Memory B cell (primary cell): ENCODE measurements around the gene DENND10.

Experiments
- ATAC-seq: fragments of 150-1000 bp; cut with Tn5 transposase; 2 replicates; pipeline ENCODE4 v1.10.0; 2021; ENCODE audit warnings: low read depth, mild to moderate bottlenecking, moderate library complexity
- DNase-seq, 2 donors: peaks; one replicate each; pipeline ENCODE4 v3.0.0; 2022; ENCODE audit warnings: low spot score in 2 of 2
- H3K27ac Mint-ChIP-seq: one replicate; pipeline ENCODE4 v1.8.0; 2022; ENCODE audit warnings: mild to moderate bottlenecking, moderate library complexity, mixed read lengths
- H3K27me3 Mint-ChIP-seq: one replicate; pipeline ENCODE4 v1.8.0; 2022; ENCODE audit warnings: mixed read lengths
- H3K36me3 Mint-ChIP-seq: one replicate; pipeline ENCODE4 v1.8.0; 2022; ENCODE audit warnings: mild to moderate bottlenecking, mixed read lengths
- H3K4me1 Mint-ChIP-seq: one replicate; pipeline ENCODE4 v1.8.0; 2022; ENCODE audit warnings: mixed read lengths
- H3K4me3 Mint-ChIP-seq: one replicate; pipeline ENCODE4 v1.8.0; 2022; ENCODE audit warnings: mild to moderate bottlenecking, moderate library complexity, mixed read lengths
- H3K9me3 Mint-ChIP-seq: one replicate; pipeline ENCODE4 v1.8.0; 2022; ENCODE audit warnings: mixed read lengths

The DENND10 gene, protein sequence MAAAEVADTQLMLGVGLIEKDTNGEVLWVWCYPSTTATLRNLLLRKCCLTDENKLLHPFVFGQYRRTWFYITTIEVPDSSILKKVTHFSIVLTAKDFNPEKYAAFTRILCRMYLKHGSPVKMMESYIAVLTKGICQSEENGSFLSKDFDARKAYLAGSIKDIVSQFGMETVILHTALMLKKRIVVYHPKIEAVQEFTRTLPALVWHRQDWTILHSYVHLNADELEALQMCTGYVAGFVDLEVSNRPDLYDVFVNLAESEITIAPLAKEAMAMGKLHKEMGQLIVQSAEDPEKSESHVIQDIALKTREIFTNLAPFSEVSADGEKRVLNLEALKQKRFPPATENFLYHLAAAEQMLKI

DNA sequence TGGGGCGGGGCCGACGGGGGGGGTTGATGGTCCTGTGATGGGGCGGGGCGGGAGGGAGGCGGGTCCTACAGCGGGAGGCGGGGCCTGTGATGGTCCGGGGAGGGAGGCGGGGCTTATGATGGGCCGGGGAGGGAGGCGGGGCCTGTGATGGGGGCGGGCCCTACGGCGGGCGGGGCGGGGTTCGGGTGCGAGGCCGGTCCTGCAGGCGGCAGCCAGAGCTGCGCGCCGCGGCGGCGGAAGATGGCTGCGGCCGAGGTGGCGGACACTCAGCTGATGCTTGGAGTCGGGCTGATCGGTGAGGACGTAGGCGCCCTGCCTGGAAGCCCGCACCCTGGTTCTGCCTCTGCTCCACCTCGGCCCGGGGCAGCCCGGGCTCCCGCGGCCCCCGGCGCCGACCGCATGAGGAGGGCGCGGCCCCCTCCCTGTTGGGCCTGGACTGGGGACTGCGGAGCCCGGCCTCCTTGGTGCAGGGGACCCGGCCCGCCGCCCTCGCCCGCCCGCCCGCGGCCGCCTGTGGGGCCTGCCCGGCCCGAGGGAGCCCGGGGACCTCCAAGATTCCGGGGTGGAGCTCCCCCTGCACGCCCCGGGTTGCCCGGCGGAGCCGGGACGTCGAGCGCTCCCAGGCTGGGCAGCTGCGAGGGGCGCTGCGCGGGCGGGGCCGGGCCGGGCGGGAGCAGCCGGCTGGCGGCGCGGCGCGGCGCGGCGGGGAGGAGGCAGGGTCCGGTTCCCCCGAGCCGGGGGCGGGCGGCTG lies at the start of gene DENND10:
DENND10 (plus strand) TSS at position 211 of the 751 bp plus-strand sequence; CDS start at position 241, 30 bp downstream.
- H3K27ac Mint-ChIP-seq = peak within 1 kb of the TSS; percentile 88
- DNase-seq (peak; percentile 65 to 70), ATAC-seq (peak; percentile 85)
- H3K4me3 Mint-ChIP-seq = peak within 1 kb of the TSS; percentile 88
- H3K27me3 Mint-ChIP-seq = no peaks in the 10 kb centered on the region
- no peaks in the 10 kb centered on the region for H3K9me3 Mint-ChIP-seq
- H3K4me1 Mint-ChIP-seq = peaks cover 14% of the 10 kb centered on the region
- peaks cover 2% of the 10 kb centered on the region for H3K36me3 Mint-ChIP-seq

DNA sequence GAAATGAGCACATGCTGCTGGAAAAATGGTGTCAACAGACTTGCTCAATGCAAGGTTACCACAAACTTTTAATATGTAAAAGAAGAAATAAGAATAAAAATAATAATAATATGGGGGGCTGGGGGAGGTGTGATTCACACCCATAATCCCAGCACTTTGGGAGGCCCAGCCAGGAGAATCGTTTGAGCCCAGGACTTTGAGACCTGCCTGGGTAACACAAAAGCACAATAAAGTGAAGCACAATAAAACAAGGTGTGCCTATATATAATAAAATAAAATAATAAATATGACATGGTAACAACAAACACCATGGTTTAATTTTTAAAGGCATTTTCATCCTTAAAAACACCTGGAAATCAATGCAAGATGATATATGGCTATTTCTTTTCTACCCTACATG lies 48.4 kb upstream of the DENND10 start:
- peaks cover 41% of the 10 kb centered on the region for H3K36me3 Mint-ChIP-seq
- no peak for DNase-seq
- no peaks in the 10 kb centered on the region for H3K9me3 Mint-ChIP-seq
- no peak for ATAC-seq
- H3K27ac Mint-ChIP-seq = no peak overlapping the region
- H3K4me3 Mint-ChIP-seq = no peak overlapping the region
- no peaks in the 10 kb centered on the region for H3K27me3 Mint-ChIP-seq
- peaks cover 4% of the 10 kb centered on the region for H3K4me1 Mint-ChIP-seq

DNA sequence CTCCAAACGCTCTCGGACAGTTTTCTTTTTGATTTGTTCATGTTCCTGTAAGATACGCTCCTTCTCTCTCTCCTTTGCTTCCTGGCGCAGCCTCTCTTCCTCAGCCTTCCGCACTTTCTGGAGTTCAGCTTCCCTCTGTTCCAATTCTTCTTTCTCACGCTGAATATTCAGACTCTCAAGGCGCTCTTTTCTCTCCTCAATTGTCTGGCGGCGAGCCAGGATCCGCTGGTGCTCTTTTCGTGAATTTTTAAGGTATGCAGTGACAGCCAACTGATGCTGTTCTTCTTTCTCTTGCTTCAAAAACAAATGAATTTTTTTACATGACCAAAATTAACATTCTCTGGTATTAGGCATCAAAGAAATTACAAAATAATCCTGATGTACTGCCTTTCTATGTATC lies 45.9 kb upstream of the DENND10 start:
- H3K4me3 Mint-ChIP-seq = no peak overlapping the region
- no peak for DNase-seq
- H3K27ac Mint-ChIP-seq = peak overlapping the region; percentile 25
- no peaks in the 10 kb centered on the region for H3K27me3 Mint-ChIP-seq
- ATAC-seq = no peak
- peaks cover 14% of the 10 kb centered on the region for H3K4me1 Mint-ChIP-seq
- H3K9me3 Mint-ChIP-seq = no peaks in the 10 kb centered on the region
- H3K36me3 Mint-ChIP-seq = peaks cover 39% of the 10 kb centered on the region

DNA sequence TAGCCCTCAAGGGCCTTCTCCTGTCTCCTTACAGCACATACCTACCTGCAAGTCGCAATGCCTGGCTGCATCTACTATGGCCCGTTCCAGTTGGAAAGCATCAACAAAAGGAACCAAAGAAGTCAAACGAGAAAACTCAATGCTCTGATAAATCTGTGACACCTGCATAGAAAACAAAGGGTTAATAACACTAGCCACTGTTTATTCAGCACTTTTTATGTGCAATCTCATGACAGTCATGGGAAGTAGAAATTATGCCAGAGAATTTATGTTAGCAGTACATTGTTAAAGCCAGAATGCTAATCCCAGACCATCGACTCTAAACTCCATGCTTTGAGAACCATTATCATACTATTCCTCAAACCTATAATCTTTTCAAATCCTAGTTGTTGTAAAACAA lies 44.4 kb upstream of the DENND10 start:
- no peak for ATAC-seq
- no peak for DNase-seq
- no peak overlapping the region for H3K27ac Mint-ChIP-seq
- H3K27me3 Mint-ChIP-seq = no peaks in the 10 kb centered on the region
- H3K4me3 Mint-ChIP-seq = no peak overlapping the region
- peaks cover 46% of the 10 kb centered on the region for H3K36me3 Mint-ChIP-seq
- H3K4me1 Mint-ChIP-seq = peaks cover 14% of the 10 kb centered on the region
- no peaks in the 10 kb centered on the region for H3K9me3 Mint-ChIP-seq

DNA sequence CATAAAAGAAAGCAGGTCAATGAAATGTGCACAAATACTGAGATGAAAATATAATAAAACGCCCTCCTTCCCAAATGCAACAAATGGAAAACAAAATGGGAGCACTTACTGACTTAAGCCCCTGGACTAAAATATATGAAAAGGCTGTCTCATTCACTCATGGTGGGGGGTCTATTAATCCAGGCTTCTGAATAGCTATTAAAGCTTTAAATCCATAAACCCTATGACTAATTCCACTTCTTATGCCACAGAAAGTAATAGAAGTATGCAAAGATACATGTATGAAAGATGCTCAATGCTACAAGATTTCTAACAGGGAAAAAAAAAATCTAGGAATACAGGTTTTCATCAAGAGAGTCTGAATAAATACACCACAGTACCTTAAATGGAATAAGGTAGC lies 43.8 kb upstream of the DENND10 start:
- H3K9me3 Mint-ChIP-seq = no peaks in the 10 kb centered on the region
- DNase-seq (no peak), ATAC-seq (no peak)
- no peak overlapping the region for H3K27ac Mint-ChIP-seq
- H3K36me3 Mint-ChIP-seq = peaks cover 49% of the 10 kb centered on the region
- H3K27me3 Mint-ChIP-seq = no peaks in the 10 kb centered on the region
- peaks cover 14% of the 10 kb centered on the region for H3K4me1 Mint-ChIP-seq
- H3K4me3 Mint-ChIP-seq = no peak overlapping the region

DNA sequence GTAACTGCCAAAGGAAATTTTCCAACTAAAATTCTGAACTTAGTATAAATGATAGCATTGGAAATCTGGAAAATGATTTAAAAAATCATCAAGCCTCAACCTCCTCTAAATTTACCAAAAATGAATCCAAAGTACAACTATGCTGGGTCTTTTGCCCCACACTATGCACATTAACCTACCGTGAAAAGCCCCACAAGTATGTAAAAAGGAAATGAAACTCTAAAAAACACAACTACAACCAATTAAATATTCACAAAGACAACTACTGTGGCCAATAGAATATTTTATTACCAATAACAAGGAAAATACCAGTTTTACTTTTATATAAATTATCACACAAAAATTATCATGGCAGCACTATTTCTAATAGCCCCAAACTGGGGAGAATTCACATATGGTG lies 42.6 kb upstream of the DENND10 start:
- no peak overlapping the region for H3K4me3 Mint-ChIP-seq
- H3K27me3 Mint-ChIP-seq = no peaks in the 10 kb centered on the region
- peak; percentile 75 for ATAC-seq
- H3K36me3 Mint-ChIP-seq = peaks cover 54% of the 10 kb centered on the region
- H3K9me3 Mint-ChIP-seq = no peaks in the 10 kb centered on the region
- H3K27ac Mint-ChIP-seq = peak overlapping the region; percentile 28
- no peak for DNase-seq
- H3K4me1 Mint-ChIP-seq = peaks cover 14% of the 10 kb centered on the region

DNA sequence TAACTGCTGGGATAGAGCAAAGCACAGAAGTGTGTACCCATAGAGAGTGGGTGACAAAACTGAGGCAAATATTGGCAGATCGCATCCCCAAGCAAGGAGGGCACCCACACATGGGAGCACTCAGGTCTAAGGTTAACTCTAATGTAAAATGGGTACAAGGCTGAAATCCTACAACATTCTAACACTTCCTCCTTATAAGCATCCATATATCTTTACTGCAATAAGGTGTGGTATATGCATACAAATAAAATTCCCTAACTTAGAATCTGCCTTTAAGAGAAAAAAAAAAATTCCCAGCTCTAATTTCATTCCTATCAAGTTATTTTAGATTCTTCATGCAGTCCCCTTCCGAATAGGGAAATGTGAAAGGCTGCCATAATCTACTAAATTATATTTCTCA lies 42.0 kb upstream of the DENND10 start:
- Mint-ChIP-seq H3K36me3 (peaks cover 51% of the 10 kb centered on the region), H3K9me3 (no peaks in the 10 kb centered on the region), H3K4me3 (no peak overlapping the region), H3K27me3 (no peaks in the 10 kb centered on the region), H3K4me1 (peaks cover 14% of the 10 kb centered on the region), H3K27ac (peak overlapping the region; percentile 45)
- DNase-seq (no peak), ATAC-seq (no peak)

DNA sequence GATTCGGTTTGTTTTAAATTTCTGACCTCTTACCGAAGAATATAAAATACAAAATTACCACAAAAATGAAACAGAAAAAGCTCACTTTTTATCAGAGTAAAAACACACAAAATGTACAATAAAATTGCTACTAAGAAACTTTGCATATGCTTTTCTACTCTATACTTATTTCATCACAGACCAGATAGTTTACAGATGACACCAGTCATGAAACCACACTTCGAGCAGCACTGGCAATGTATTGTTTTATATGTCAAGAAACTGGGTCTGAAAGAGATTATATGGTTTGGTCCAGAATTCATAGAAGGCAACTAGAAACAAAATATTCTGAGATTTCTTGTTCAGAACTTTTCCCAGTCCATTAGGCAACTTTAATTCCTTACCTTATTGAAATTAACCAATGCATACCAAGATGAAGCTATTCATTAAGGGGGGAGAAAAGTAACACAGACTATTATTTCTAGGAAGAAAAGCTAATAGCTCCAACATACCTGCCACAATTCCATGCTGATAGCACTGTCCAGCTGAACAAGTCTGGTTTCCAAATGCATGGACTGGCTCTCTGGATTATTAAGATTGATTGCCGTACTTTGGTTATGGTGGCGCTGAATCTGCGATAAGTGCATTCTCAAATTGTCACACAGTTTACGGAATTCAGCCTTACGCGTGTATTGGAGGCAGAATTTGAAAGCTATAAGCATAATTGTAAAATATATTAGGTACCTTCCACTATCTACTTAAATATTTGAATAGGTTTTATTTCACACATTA lies 33.3 kb upstream of the DENND10 start:
- H3K36me3 Mint-ChIP-seq = peaks cover 23% of the 10 kb centered on the region
- H3K27ac Mint-ChIP-seq = no peak overlapping the region
- no peak for ATAC-seq
- no peaks in the 10 kb centered on the region for H3K27me3 Mint-ChIP-seq
- H3K4me3 Mint-ChIP-seq = no peak overlapping the region
- no peak for DNase-seq
- no peaks in the 10 kb centered on the region for H3K9me3 Mint-ChIP-seq
- peaks cover 6% of the 10 kb centered on the region for H3K4me1 Mint-ChIP-seq

DNA sequence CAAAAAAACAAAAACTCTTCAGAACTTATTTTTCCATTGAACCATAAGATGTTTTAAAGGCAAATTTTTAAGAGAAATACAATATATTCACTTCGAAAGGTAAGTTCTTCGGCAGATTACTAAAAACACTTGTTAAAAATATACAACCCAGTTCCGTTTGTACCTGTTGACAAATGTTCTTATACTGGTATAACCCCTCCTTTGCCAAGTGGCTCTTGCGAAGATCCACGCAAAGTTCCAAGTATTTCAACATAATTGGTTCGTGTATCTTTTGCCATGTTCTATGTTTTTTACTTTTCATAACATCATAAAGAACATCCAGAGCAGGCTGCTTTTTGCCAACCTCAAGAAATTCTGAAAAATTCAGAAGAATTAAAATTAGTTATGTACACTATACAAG lies 30.3 kb upstream of the DENND10 start:
- H3K36me3 Mint-ChIP-seq = peaks cover 23% of the 10 kb centered on the region
- no peaks in the 10 kb centered on the region for H3K9me3 Mint-ChIP-seq
- ATAC-seq = no peak
- no peak overlapping the region for H3K4me3 Mint-ChIP-seq
- peak overlapping the region; percentile 67 for H3K27ac Mint-ChIP-seq
- no peaks in the 10 kb centered on the region for H3K27me3 Mint-ChIP-seq
- no peak for DNase-seq
- peaks cover 14% of the 10 kb centered on the region for H3K4me1 Mint-ChIP-seq

DNA sequence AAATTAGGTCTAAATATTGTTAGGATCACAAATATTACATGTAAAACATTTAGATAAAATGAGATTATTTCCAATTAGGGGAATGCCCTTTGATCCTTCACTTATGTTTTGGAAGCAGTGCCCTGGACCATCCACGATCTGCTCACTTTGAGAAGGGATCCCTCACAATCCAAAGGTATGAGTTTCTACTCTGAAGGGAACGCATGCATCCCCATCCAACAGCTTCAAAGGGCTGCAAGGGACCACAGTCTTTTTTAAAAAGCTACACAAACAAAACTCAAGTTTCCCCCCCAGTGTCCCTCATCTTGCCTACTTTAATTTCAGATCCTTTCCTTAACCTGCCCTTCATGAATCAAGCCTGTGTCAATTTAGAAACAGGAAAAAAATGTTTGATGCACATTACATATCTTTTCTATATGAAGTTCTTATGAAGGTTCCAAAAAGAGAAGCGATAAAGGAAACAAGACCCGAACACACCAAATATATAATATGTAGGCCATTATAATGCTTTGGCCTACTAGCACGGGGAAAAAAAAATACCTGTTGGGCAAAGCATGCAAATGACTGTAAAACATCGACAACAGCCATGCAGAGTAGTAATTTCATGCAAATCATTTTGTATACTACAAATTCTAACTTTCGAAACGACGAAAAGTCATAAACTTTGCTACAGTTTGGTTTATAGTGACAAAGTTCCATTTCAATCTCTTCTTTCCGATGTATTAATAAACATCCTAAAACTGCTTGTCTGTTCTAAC lies 25.3 kb upstream of the DENND10 start:
- no peak for DNase-seq
- H3K9me3 Mint-ChIP-seq = no peaks in the 10 kb centered on the region
- H3K27me3 Mint-ChIP-seq = no peaks in the 10 kb centered on the region
- no peak for ATAC-seq
- H3K27ac Mint-ChIP-seq = peak overlapping the region; percentile 96
- H3K4me3 Mint-ChIP-seq = peak overlapping the region; percentile 89
- peaks cover 22% of the 10 kb centered on the region for H3K4me1 Mint-ChIP-seq
- H3K36me3 Mint-ChIP-seq = peaks cover 4% of the 10 kb centered on the region

DNA sequence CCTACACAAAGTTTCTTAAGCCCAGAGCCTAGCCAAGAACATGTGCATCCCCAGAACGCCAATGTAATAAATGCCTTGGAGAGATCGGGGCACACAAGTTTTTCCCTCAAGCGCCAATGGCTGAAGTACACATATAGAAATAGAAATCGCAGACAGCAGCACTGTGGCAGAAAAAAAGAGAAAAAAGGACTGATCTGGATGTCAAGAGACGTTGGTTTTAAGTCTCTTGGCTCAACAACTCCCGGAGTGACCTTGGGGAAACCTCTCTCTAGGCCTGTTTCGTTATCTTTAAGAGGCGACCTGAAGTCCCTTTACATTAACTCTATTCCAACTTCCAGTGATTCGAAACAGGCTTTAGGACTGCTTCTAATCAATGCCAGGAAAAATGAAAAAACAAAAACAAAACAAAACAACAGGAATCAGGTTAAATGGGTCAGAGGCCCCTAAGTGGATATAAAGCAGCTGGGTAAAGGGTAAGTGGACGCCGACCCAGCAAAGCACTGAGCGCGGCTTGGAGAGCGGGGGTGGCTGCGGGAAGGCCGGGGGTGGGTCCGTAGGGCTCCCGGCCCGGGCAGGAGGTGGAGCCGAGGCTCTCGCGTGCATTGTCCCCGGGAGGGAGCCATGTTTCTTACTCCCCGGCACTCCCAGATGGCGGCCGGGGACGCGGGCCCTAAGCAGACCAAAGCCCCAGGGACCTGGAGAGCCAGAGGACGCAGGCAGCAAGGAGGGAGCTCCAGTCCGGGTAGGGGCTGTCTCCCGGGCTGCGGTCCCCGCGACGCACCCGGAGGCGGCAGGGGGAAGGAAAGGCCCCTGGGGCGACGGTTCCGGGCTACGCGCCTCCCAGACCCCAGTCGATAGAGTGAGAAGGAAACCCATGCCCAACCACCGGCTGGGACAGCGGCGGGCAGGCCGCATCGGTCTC lies 24.1 kb upstream of the DENND10 start:
- H3K36me3 Mint-ChIP-seq = peaks cover 4% of the 10 kb centered on the region
- H3K27ac Mint-ChIP-seq = peak overlapping the region; percentile 96
- peak overlapping the region; percentile 89 for H3K4me3 Mint-ChIP-seq
- DNase-seq (peak in 1 of 2 donors; percentile 54), ATAC-seq (peak; percentile 56)
- peaks cover 28% of the 10 kb centered on the region for H3K4me1 Mint-ChIP-seq
- H3K9me3 Mint-ChIP-seq = no peaks in the 10 kb centered on the region
- no peaks in the 10 kb centered on the region for H3K27me3 Mint-ChIP-seq

DNA sequence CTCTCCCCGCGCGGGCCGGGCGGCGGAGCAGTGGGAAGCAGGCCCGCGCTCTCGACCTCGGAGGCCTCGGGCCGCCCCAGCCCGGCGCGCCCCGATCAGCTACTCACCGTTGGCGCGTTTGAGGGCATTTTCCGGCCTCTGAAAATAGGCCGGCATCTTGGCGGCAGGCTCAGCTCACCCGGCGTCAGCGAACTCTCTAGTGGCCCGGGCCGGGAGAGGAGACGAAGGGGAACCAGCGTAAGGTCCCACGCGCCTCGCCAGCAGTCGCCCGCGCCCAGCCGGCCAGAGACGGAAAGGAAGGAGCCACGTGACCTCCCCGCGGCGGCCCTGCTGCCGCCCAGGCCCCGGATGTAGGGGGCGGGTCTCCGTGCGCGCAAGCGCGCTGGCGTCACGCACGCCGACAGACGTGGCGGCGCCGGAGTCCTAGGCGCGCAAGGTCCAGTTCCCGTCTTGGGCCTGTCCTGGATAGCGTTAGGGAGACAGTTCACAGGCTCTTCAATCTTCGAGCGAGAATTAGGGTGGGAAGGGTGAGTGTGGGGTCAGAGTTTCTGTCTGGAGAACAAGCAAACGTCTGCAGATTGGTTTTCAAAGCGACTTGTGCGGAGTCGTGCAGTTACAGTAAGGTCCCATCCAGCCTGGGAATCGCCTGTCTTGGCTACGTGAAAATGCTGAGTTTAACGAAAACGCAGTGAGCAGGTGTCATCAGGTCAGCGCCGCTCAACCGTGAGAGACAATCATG lies 23.2 kb upstream of the DENND10 start, which contains the start of gene EIF3A:
EIF3A (minus strand) TSS at position 297 of the 739 bp plus-strand sequence; CDS start at position 156, 141 bp downstream.
- peak within 1 kb of the TSS; percentile 89 for H3K4me3 Mint-ChIP-seq
- H3K27ac Mint-ChIP-seq = peak within 1 kb of the TSS; percentile 96
- peak; percentile 94 to 95 for DNase-seq
- peaks cover 4% of the 10 kb centered on the region for H3K36me3 Mint-ChIP-seq
- H3K27me3 Mint-ChIP-seq = no peaks in the 10 kb centered on the region
- ATAC-seq = peak; percentile 83
- no peaks in the 10 kb centered on the region for H3K9me3 Mint-ChIP-seq
- peaks cover 33% of the 10 kb centered on the region for H3K4me1 Mint-ChIP-seq
